AG04449 (cell line): ENCODE data around the gene SLC9A1.
"Not testable (repeated sequence)": the region's sequence is repeated elsewhere in the genome, so short reads cannot be mapped to it uniquely, and the experiment has no call there.

Experiments used
- CTCF ChIA-PET: fragments of 350-600 bp; formaldehyde crosslinking; extraction: SDS; loops from one replicate; lab custom pipeline; 2021; ENCODE audit warnings: antibody characterized with exemption; lab: Yijun Ruan, JAX
- POLR2A ChIA-PET: fragments of 400-600, 350-600 bp; formaldehyde crosslinking; extraction: SDS; loops from one replicate; lab custom pipeline; 2020; ENCODE audit warnings: antibody characterized with exemption, inconsistent platforms; lab: Yijun Ruan, JAX
- DNase-seq: peaks from one replicate; pipeline ENCODE4 v3.0.0-alpha.2; 2010; ENCODE audit warnings: low read depth, low spot score
- H3K4me3 ChIP-seq: 2 replicates; pipeline ENCODE4 v1.5.1; 2011; ENCODE audit warnings: low read depth, mild to moderate bottlenecking, control low read depth, low read length
- TF ChIP-seq, protein P1 (sequence below): IDR thresholded peaks from one replicate; pipeline ENCODE4 v1.5.1; 2011; ENCODE audit warnings: mild to moderate bottlenecking, moderate library complexity, low read length, control low read depth, inconsistent platforms; ENCODE audit not compliant: insufficient read depth; ENCODE audit errors: missing control alignments

SLC9A1 gene

DNA sequence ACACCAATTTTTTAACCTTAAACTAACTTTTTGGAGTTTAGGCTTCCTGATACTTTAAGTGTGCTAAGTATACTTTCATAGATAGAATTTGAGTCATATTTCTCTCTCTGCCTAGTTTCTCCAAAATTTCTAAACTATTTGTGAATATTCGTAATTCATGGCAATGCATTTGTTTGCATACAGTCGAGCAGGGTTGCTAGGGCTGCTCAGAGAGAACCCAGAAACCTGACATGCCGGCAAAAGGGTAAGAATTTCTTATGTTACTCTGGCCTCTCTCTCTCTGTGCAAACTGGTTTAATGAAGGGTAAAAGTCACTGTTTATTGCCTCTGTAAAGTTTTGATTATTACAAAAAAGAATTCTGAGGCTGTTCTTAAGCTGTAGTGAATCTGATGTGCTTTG lies 25.1 kb upstream of the SLC9A1 start:
- no peak for DNase-seq
- ChIA-PET POLR2A (no interaction called here), CTCF (no interaction called here)
- H3K4me3 ChIP-seq = no peak overlapping the region
- TF ChIP-seq, protein P1, sequence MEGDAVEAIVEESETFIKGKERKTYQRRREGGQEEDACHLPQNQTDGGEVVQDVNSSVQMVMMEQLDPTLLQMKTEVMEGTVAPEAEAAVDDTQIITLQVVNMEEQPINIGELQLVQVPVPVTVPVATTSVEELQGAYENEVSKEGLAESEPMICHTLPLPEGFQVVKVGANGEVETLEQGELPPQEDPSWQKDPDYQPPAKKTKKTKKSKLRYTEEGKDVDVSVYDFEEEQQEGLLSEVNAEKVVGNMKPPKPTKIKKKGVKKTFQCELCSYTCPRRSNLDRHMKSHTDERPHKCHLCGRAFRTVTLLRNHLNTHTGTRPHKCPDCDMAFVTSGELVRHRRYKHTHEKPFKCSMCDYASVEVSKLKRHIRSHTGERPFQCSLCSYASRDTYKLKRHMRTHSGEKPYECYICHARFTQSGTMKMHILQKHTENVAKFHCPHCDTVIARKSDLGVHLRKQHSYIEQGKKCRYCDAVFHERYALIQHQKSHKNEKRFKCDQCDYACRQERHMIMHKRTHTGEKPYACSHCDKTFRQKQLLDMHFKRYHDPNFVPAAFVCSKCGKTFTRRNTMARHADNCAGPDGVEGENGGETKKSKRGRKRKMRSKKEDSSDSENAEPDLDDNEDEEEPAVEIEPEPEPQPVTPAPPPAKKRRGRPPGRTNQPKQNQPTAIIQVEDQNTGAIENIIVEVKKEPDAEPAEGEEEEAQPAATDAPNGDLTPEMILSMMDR = no peak

GRCh38 chr1:27179379-27179778 lies 24.5 kb upstream of the SLC9A1 start:
- H3K4me3 ChIP-seq = no peak overlapping the region
- POLR2A ChIA-PET = no interaction called here
- no peak for DNase-seq
- CTCF ChIA-PET = interaction anchor here (0.8 kb wide), 1 partner anchor 9 kb away, joined by 3 read pairs; no protein-coding TSS in a partner anchor
- TF ChIP-seq, protein P1 = no peak

DNA sequence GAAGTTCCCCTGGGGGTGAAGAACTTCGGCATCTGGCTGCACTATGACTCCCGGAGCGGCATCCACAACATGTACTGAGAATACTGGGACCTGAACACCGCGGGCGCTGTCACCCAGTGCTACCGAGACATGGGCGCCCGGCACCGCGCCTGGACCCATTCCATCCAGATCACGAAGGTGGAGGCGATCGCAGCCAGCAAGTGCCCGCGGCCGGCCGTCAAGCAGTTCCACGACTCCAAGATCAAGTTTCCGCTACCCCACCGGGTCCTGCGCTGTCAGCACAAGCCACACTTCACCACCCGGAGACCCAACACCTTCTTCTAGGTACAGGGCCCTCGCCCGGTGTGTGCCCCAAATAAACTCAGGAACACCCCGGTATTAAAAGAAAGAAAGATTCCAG lies 22.0 kb upstream of the SLC9A1 start:
- TF ChIP-seq, protein P1 = no peak
- H3K4me3 ChIP-seq = no peak overlapping the region
- ChIA-PET POLR2A (no interaction called here), CTCF (no interaction called here)
- no peak for DNase-seq

- no peak overlapping the region for H3K4me3 ChIP-seq
- CTCF ChIA-PET = interaction anchor here (1.0 kb wide), 1 partner anchor 19 kb away, joined by 3 read pairs; no protein-coding TSS in a partner anchor
- TF ChIP-seq, protein P1 = no peak
- DNase-seq = no peak
- POLR2A ChIA-PET = no interaction called here
Measured at GRCh38 chr1:27176323-27176722, 21.4 kb upstream of the SLC9A1 start.

- POLR2A ChIA-PET, H3K4me3 ChIP-seq, DNase-seq: not testable (repeated sequence)
- CTCF ChIA-PET = interaction anchor here (1.0 to 1.5 kb wide), 2 partner anchors 15 to 24 kb away, joined by 3 to 8 read pairs; no protein-coding TSS in a partner anchor
Measured at GRCh38 chr1:27172992-27173391, 18.1 kb upstream of the SLC9A1 start.

DNA sequence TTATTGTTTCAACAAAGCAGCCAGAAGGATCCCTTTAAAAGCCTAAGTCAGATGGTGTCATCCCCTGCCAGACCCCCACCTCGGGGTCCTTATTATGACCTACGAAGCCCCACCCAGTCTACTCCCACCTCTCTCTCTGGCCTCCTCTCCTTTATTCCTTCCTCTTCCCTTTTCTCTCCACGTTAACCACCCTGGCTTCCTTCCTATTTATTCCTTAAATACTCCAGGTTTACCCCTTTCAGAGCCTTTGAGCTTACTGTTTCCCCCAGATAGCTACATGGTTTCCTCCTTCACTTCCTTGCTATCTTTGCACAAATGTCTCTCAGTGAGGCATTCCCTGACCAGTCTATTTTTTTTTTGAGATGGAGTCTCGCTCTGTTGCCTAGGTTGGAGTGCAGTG lies 12.0 kb upstream of the SLC9A1 start:
- TF ChIP-seq, protein P1 = no peak
- no peak for DNase-seq
- ChIA-PET CTCF (interaction anchor here (1.4 kb wide), 1 partner anchor 14 kb away, joined by 3 read pairs; no protein-coding TSS in a partner anchor), POLR2A (interaction anchor here (1.5 kb wide), 1 partner anchor 12 kb away, joined by 4 read pairs; the partner anchor contains the start of gene SLC9A1)
- no peak overlapping the region for H3K4me3 ChIP-seq

GRCh38 chr1:27166351-27166802 lies 11.5 kb upstream of the SLC9A1 start:
- DNase-seq = no peak
- ChIA-PET POLR2A (interaction anchor here (1.5 kb wide), 1 partner anchor 12 kb away, joined by 4 read pairs; the partner anchor contains the start of gene SLC9A1), CTCF (interaction anchor here (0.9 kb wide), 1 partner anchor 12 kb away, joined by 3 read pairs; the partner anchor contains the start of gene SLC9A1)
- H3K4me3 ChIP-seq = no peak overlapping the region
- TF ChIP-seq, protein P1 = no peak
